PC-9 (cell line): ENCODE measurements around the gene DLG1.

Experiments
- CTCF ChIP-seq: fragments of 200-600 bp; sonication (generic); conservative IDR thresholded peaks from 2 replicates; pipeline ENCODE4 v1.6.1; 2017; ENCODE audit warnings: mixed run types, antibody characterized with exemption, mild to moderate bottlenecking, moderate library complexity
- EZH2 ChIP-seq: fragments of 200-600 bp; sonication (generic); IDR thresholded peaks from 2 replicates; pipeline ENCODE4 v1.8.0; 2017; ENCODE audit warnings: antibody characterized with exemption, low read depth

- TF ChIP-seq CTCF (no peak), EZH2 (no peak)
These were observed 11.3 kb upstream of the DLG1 start for GRCh38 chr3:197309528-197310361.
